OCI-LY7 (cell line): ENCODE data around the gene DNAJC1. TPM values are rescaled to one million over a fixed set of nuclear protein-coding genes. Genes with fewer than 3 reads are reported as not detected.

Experiments used
- BruUV-seq: library from RNA; stranded (reverse); fragments of 400-500 nt; replicated peaks from 2 replicates; lab custom pipeline; 2021; lab: Mats Ljungman, UMichigan
- CTCF ChIA-PET: fragments of 300-600 bp; sonication (Branson Sonifier 250); formaldehyde crosslinking; loops from one replicate; lab custom pipeline; 2022; ENCODE audit warnings: antibody characterized with exemption; ENCODE audit not compliant: unreplicated experiment; lab: Charles Lee
- POLR2A ChIA-PET: fragments of 300-600 bp; sonication (Branson Sonifier 250); formaldehyde crosslinking; loops from one replicate; lab custom pipeline; 2022; ENCODE audit warnings: antibody characterized with exemption; lab: Charles Lee
- DNase-seq: peaks from one replicate; pipeline ENCODE4 v3.0.0-alpha.2; 2015; ENCODE audit warnings: low spot score
- H2AFZ ChIP-seq: fragments of 200-600 bp; sonication (generic), shearing (Covaris generic); 2 replicates; pipeline ENCODE4 v1.6.1; 2014; ENCODE audit warnings: mild to moderate bottlenecking, antibody characterized with exemption, low read length, moderate library complexity
- H3K27ac ChIP-seq: fragments of 200-600 bp; sonication (generic); 2 replicates; pipeline ENCODE4 v1.5.1; 2014; ENCODE audit warnings: mixed run types, low read depth, mild to moderate bottlenecking, moderate library complexity, low read length, inconsistent platforms; ENCODE audit not compliant: poor library complexity, severe bottlenecking
- H3K36me3 ChIP-seq: fragments of 200-600 bp; sonication (generic); 2 replicates; pipeline ENCODE4 v1.6.1; 2014; ENCODE audit warnings: mild to moderate bottlenecking, antibody characterized with exemption, low read length, moderate library complexity, mixed read lengths; ENCODE audit not compliant: insufficient read depth
- H3K4me1 ChIP-seq: fragments of 200-600 bp; sonication (generic); 2 replicates; pipeline ENCODE4 v1.5.1; 2014; ENCODE audit warnings: mild to moderate bottlenecking, low read length; ENCODE audit not compliant: insufficient read depth, poor library complexity, severe bottlenecking
- H3K4me2 ChIP-seq: fragments of 200-600 bp; sonication (generic); 2 replicates; pipeline ENCODE4 v1.6.1; 2014; ENCODE audit warnings: mild to moderate bottlenecking, low read length
- H3K4me3 ChIP-seq: fragments of 200-600 bp; sonication (generic); 2 replicates; pipeline ENCODE4 v1.5.1; 2014; ENCODE audit warnings: mild to moderate bottlenecking, low read depth, low read length; ENCODE audit not compliant: poor library complexity, severe bottlenecking
- H3K79me2 ChIP-seq: fragments of 200-600 bp; sonication (generic); 2 replicates; pipeline ENCODE4 v1.6.1; 2016; ENCODE audit warnings: low read depth, mild to moderate bottlenecking, low read length, moderate library complexity, mixed read lengths; ENCODE audit not compliant: insufficient read depth
- H3K9me2 ChIP-seq: fragments of 200-600 bp; sonication (generic); 2 replicates; pipeline ENCODE4 v1.6.1; 2016; ENCODE audit warnings: mild to moderate bottlenecking, low read length, mixed read lengths; ENCODE audit not compliant: insufficient read depth
- H3K9me3 ChIP-seq: fragments of 200-600 bp; sonication (generic); 2 replicates; pipeline ENCODE4 v1.6.1; 2014; ENCODE audit warnings: mild to moderate bottlenecking, mixed run types, low read length, mixed read lengths
- H4K20me1 ChIP-seq: fragments of 200-600 bp; sonication (generic); 2 replicates; pipeline ENCODE4 v1.6.1; 2014; ENCODE audit warnings: mild to moderate bottlenecking, antibody characterized with exemption, low read length, moderate library complexity, mixed read lengths; ENCODE audit not compliant: insufficient read depth
- CTCF ChIP-seq: fragments of 200-600 bp; sonication (generic); conservative IDR thresholded peaks from 2 replicates; pipeline ENCODE4 v1.5.1; 2014; ENCODE audit warnings: mild to moderate bottlenecking, antibody characterized with exemption, low read length, moderate library complexity, mixed read lengths
- EZH2phosphoT487 ChIP-seq: fragments of 200-600 bp; sonication (generic); IDR thresholded peaks from 2 replicates; pipeline ENCODE4 v1.6.1; 2018; ENCODE audit warnings: low read depth, borderline replicate concordance, mild to moderate bottlenecking, mixed run types, antibody characterized with exemption, low read length, moderate library complexity, mixed read lengths
- intact Hi-C: fragments of 100-400 bp; cut with micrococcal nuclease; formaldehyde crosslinking; loops from one replicate; pipeline ENCODE4 v1.10.0; 2022; ENCODE audit not compliant: unreplicated experiment
- total RNA-seq, 2 experiments: library from RNA; depleted of rRNA in 1 of 2; stranded (reverse); fragments of >200 nt in 1 of 2; shearing (Covaris generic) in 1 of 2; gene quantifications; 2 replicates each; pipeline ENCODE4 v1.2.3, GENCODE V29; 2014 to 2022

Gene DNAJC1
- total RNA-seq, 2 experiments from 2014 or later = 7.1 to 16.9 TPM

- no peak overlapping the region for H3K27ac ChIP-seq
- BruUV-seq = no TSS peak
- H3K4me1 ChIP-seq = no peaks in the 10 kb centered on the region
- H3K9me3 ChIP-seq = no peaks in the 10 kb centered on the region
- TF ChIP-seq CTCF (no peak), EZH2phosphoT487 (no peak)
- H3K79me2 ChIP-seq = no peaks in the 10 kb centered on the region
- H3K4me3 ChIP-seq = no peak overlapping the region
- H2AFZ ChIP-seq = no peak overlapping the region
- peaks cover 81% of the 10 kb centered on the region for H3K36me3 ChIP-seq
- CTCF ChIA-PET = no interaction called here
- intact Hi-C loops = loop anchor here (10.0 kb wide), 1 partner anchor 459 kb away; no protein-coding TSS in a partner anchor
- DNase-seq = no peak
- 0 out of 2 replicates have a peak, but pooled peaks cover 3% of the 10 kb centered on the region for H4K20me1 ChIP-seq
- POLR2A ChIA-PET = no interaction called here
- no peak overlapping the region for H3K4me2 ChIP-seq
- H3K9me2 ChIP-seq = no peaks in the 10 kb centered on the region
Measured at GRCh38 chr10:21733710-21734109, 269.8 kb downstream of the DNAJC1 start.

DNA sequence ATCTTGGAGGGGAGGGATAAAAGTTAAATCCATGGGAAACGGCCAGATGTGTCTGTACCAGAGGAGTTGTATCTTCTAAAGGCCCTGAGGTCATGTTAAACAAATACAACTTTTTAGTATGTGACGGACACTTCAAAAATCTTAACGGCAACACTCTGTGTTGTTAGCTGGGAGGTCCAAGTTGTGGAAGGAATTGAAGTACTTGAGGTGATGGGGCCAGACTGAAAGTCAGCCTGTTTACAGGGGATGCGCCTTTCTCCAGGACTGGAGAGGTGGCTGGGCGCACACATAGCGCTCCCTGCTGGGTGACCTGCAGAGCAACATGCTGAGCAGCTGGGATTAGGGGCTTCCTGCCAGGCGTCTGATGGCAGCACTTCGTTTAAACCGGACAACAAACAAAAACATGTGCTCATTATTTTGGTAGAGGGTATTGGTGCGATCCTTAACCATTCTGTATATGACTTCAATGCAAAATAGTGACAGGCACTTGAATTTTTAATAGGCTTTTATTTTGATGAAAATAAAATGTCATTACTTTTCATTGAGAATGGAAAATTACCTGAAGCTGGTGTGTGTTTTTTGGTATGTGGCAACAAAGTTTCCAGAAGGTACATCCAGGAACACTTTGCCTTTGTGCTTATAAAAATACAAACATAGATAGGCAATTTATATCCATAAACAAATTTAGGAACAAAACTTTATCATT lies 271.3 kb downstream of the DNAJC1 start:
- POLR2A ChIA-PET = interaction anchor here (0.6 to 1.9 kb wide), 6 partner anchors 10 to 240 kb away, joined by 3 to 9 read pairs (median 4); no protein-coding TSS in a partner anchor
- TF ChIP-seq EZH2phosphoT487 (no peak), CTCF (peak; percentile 87)
- H2AFZ ChIP-seq = no peak overlapping the region
- H3K27ac ChIP-seq = no peak overlapping the region
- H3K79me2 ChIP-seq = no peaks in the 10 kb centered on the region
- 0 out of 2 replicates have a peak, but pooled peaks cover 3% of the 10 kb centered on the region for H4K20me1 ChIP-seq
- peaks cover 79% of the 10 kb centered on the region for H3K36me3 ChIP-seq
- no peak overlapping the region for H3K4me3 ChIP-seq
- no peaks in the 10 kb centered on the region for H3K4me1 ChIP-seq
- BruUV-seq = no TSS peak
- CTCF ChIA-PET = no interaction called here
- DNase-seq = peak; percentile 57
- no peaks in the 10 kb centered on the region for H3K9me2 ChIP-seq
- H3K9me3 ChIP-seq = no peaks in the 10 kb centered on the region
- intact Hi-C loops = loop anchor here (1.0 to 10.0 kb wide), 2 partner anchors 237 to 457 kb away; no protein-coding TSS in a partner anchor
- no peak overlapping the region for H3K4me2 ChIP-seq

DNA sequence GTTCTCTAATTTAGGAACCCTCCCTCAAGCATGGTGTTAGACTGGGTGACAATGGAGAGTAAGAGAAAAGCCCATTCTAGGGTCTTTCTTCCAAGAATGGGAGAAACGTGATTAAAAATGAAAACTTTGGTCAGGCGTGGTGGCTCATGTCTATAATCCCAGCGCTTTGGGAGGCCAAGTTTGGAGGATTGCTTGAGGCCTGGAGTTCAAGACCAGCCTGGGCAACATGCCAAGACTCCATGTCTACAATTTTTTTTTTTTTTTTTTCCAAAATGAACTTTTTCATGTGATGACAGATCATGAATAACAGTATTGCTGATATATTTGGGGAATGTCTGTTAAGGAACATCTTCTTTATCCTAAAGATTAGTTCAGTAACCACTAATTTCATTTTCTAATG lies 274.9 kb downstream of the DNAJC1 start:
- Histone ChIP-seq H3K4me2 (no peak overlapping the region), H3K4me3 (no peak overlapping the region), H3K79me2 (no peaks in the 10 kb centered on the region), H2AFZ (no peak overlapping the region), H3K36me3 (peaks cover 73% of the 10 kb centered on the region), H3K4me1 (no peaks in the 10 kb centered on the region), H3K27ac (no peak overlapping the region), H3K9me2 (no peaks in the 10 kb centered on the region), H4K20me1 (0 out of 2 replicates have a peak, but pooled peaks cover 3% of the 10 kb centered on the region), H3K9me3 (no peaks in the 10 kb centered on the region)
- ChIA-PET CTCF (no interaction called here), POLR2A (no interaction called here)
- BruUV-seq = no TSS peak
- TF ChIP-seq EZH2phosphoT487 (no peak), CTCF (no peak)
- intact Hi-C loops = no loop called here
- DNase-seq = no peak
